HG03135 (cell line): ENCODE results near the gene EAF1.
"Not testable (repeated sequence)": the region's sequence is repeated elsewhere in the genome, so short reads cannot be mapped to it uniquely, and the experiment has no call there.

Experiments used
- ATAC-seq: cut with Tn5 transposase; IDR thresholded peaks from one replicate; pipeline ENCODE4 v1.9.1; 2021; ENCODE audit warnings: mild to moderate bottlenecking, moderate library complexity; ENCODE audit not compliant: unreplicated experiment

EAF1 gene

GRCh38 chr3:15427182-15427880, at the start of gene EAF1, which contains the start of gene METTL6:
Gene EAF1, plus strand, starts transcription at chr3:15427598. Its CDS starts 182 bp downstream, at chr3:15427780.
Gene METTL6, minus strand, starts transcription at chr3:15427544. Its CDS starts 1,033 bp downstream, at chr3:15426511.
- ATAC-seq, result peak; percentile 86

- peak; percentile 86 for ATAC-seq
Observed at GRCh38 chr3:15377961-15378791, 49.2 kb upstream of the EAF1 start.

- no peak for ATAC-seq
Observed at GRCh38 chr3:15380980-15381890, 46.2 kb upstream of the EAF1 start.

- no peak for ATAC-seq
Observed at GRCh38 chr3:15382405-15382923, 44.9 kb upstream of the EAF1 start.

GRCh38 chr3:15384510-15385237, 42.7 kb upstream of the EAF1 start:
- peak; percentile 76 for ATAC-seq

DNA sequence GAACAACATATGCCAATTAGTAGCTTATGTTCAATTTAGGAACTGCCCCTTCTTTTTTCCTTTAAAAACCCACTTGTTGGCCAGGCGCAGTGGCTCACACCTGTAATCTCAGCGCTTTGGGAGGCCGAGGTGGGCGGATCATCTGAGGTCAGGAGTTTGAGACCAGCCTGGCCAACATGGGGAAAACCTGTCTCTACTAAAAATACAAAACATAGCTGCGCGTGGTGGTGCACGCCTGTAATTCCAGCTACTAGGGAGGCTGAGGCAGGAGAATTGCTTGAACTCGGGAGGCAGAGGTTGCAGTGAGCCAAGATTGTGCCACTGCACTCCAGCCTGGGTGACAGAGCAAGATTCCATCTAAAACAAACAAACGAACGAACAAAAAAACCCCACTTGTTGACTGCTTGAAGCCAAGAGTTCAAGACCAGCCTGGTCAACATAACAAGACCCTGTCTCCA, 42.1 kb upstream of the EAF1 start:
- not testable (repeated sequence) for ATAC-seq

DNA sequence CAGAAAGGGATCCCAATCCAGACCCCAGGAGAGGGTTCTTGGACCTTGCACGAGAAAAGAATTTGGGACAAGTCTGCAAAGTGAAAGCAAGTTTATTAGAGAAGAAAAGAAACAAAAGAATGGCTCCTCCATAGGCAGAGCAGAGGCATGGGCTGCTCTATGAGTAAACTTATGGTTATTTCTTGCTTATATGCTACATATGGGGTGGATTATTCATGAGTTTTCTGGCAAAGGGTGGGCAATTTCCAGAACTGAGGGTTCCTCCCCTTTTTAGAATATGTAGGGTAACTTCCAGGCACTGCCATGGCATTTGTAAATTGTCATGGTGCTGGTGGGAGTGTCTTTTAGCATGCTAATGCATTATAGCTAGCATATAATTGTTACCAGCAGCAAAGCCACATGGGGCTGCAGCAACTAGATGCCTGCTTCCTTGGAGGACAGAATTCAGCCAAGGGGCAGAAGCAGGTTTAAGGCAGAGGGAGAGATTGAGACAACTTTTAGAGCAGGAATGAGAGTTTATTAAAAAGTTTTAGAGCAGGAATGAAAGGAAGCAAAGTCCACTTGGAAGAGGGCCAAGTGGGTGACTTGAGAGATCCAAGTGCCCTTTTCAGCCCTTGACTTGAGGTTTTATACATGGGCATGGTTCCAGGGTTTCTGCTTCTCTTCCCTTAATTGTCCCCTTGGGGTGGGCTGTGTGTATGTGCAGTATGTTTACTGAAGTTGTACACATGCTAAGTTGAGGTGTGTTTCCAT, 41.3 kb upstream of the EAF1 start:
- no peak for ATAC-seq

- not testable (repeated sequence) for ATAC-seq
Observed at GRCh38 chr3:15386654-15386955, 40.8 kb upstream of the EAF1 start.

DNA sequence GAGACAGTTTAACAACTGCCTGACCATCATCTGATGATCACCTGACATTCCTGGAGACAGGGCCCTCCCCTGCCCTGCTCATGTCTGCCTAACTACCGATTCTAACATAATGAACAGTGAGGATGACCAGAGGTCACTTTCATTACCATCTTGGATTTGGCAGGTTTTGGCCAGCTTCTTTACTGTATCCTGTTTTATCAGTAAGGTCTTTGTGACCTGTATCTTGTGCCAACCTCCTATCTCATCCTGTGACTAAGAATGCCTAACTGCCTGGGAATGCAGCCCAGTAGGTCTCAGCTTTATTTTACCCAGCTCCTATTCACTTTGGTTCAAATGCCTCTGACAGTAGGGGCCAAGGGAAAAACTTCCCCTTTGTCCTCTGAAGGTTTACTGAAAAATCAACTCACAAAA, 40.2 kb upstream of the EAF1 start:
- ATAC-seq, result no peak

DNA sequence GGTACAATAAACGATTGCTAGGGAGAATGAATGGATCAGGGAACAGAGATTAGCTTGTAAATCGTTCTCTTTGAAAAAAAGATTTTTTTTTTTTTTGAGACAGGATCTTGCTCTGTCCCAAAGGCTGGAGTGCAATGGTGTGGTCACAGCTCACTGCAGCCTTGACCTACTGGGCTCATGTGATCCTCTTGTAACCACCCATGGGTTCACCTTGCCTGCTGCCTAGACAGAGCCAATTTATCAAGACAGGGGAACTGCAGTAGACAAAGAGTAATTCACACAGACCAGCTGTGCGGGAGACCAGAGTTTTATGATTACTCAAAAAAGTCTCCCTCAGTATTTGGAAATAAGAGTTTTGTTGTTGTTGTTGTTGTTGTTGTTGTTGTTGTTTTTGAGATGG, 39.7 kb upstream of the EAF1 start:
- ATAC-seq, result no peak

DNA sequence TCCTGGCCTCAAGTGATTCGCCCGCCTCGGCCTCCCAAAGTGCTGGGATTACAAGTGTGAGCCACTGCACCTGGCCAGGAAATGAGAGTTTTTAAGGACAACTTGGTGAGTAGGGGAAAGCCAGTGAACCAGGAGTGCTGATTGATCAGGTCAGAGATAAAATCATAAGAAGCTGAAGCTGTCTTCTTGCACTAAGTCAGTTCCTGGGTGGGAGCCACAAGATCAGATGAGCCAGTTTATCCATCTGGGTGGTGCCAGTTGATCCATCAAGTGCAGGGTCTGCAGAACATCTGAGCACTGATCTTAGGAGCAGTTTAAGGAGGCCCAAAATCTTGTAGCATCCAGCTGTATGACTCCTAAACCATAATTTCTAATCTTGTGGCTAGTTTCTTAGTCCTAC, 39.1 kb upstream of the EAF1 start:
- not testable (repeated sequence) for ATAC-seq

GRCh38 chr3:15390460-15390859, 36.9 kb upstream of the EAF1 start:
- ATAC-seq, result no peak

- ATAC-seq, result no peak
Observed at GRCh38 chr3:15391007-15391406, 36.4 kb upstream of the EAF1 start.

DNA sequence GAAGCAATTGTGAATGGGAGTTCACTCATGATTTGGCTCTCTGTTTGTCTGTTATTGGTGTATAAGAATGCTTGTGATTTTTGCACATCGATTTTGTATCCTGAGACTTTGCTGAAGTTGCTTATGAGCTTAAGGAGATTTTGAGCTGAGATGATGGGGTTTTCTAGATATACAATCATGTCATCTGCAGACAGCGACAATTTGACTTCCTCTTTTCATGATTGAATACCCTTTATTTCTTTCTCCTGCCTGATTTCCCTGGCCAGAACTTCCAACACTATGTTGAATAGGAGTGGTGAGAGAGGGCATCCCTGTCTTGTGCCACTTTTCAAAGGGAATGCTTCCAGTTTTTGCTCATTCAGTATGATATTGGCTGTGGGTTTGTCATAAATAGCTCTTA, 34.1 kb upstream of the EAF1 start:
- ATAC-seq, result not testable (repeated sequence)

DNA sequence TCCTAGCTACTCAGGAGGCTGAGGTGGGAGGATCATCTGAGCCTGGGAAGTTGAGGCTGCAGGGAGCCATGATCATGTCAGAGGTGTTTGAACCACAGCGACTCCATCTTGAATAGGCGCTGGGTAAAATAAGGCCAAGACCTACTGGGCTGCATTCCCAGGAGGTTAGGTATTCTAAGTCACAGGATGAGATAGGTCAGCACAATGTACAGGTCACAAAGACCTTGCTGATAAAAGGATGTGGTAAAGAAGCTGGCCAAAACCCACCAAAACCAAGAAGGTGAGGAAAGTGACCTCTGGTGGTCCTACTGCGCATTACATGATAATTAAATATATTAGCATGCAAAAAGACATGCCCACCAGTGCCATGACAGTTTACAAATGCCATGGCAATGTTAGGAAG, 28.7 kb upstream of the EAF1 start:
- not testable (repeated sequence) for ATAC-seq

GRCh38 chr3:15399970-15400369, 27.4 kb upstream of the EAF1 start:
- no peak for ATAC-seq

- no peak for ATAC-seq
Observed at GRCh38 chr3:15401936-15402335, 25.5 kb upstream of the EAF1 start.

DNA sequence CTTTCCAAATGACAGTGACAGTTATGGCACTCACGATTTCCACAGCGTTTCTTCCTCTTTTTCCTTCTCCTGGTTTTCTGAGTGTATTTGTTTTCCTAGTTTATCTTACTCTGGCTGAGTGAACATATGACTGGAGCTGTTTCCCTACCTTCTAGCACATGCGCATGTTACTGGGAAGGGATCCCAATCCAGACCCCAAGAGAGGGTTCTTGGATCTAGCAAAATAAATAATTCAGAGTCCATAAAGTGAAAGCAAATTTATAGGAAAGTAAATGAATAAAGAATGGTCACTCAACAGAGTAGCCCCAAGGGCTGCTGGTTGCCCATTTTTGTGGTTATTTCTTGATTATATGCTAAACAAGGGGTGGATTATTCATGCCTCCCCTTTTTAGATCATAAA, 23.9 kb upstream of the EAF1 start:
- no peak for ATAC-seq

GRCh38 chr3:15403965-15404364, 23.4 kb upstream of the EAF1 start:
- no peak for ATAC-seq

DNA sequence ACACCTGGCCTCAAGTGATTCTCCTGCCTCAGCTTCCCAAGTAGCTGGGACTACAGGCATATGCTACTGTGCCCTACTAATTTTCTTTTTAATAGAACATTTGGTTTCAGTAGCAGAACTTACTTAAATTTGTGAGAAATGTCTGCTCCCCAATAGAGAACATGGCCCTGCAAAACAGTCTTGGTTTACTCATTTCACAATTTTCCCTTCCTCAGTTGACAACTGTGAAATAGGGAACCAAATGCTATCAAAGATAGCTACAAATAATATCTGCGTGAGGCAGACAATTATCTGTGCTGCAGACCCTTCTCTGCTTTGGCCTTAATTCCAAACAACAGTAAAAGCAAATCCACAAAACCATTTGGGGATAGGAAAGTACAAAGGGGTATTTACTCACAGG, 22.6 kb upstream of the EAF1 start:
- ATAC-seq, result no peak
